Caco-2 (cell line): ENCODE data around the gene AFF1. TPM values are rescaled to one million over a fixed set of nuclear protein-coding genes. Genes with fewer than 3 reads are reported as not detected.
"Not testable (repeated sequence)": the region's sequence is repeated elsewhere in the genome, so short reads cannot be mapped to it uniquely, and the experiment has no call there.

ENCODE experiments used
- BruUV-seq: library from RNA; stranded (reverse); fragments of 400-500 nt; replicated peaks from 2 replicates; lab custom pipeline; 2021; lab: Mats Ljungman, UMichigan
- CTCF ChIA-PET: fragments of 300-600 bp; sonication (Branson Sonifier 250); formaldehyde crosslinking; loops from one replicate; lab custom pipeline; 2022; ENCODE audit warnings: antibody characterized with exemption; lab: Charles Lee
- POLR2A ChIA-PET: fragments of 300-600 bp; sonication (Branson Sonifier 250); formaldehyde crosslinking; loops from one replicate; lab custom pipeline; 2022; ENCODE audit warnings: antibody characterized with exemption; lab: Charles Lee
- DNase-seq, 2 experiments: peaks; one replicate each; pipeline versions ENCODE4 v3.0.0 to v3.0.0-alpha.2; 2020 to 2022
- H3K27me3 ChIP-seq: replicated peaks from 2 replicates; pipeline ENCODE4 v1.6.0; 2011; ENCODE audit warnings: low read length; ENCODE audit not compliant: control insufficient read depth, insufficient read depth
- H3K36me3 ChIP-seq: 2 replicates; pipeline ENCODE4 v1.5.1; 2011; ENCODE audit warnings: low read length; ENCODE audit not compliant: control insufficient read depth, insufficient read depth
- H3K4me1 ChIP-seq: fragments of 250-450 bp; sonication (Bioruptor Pico); 2 replicates; pipeline ENCODE4 v1.5.1; 2020; ENCODE audit warnings: mild to moderate bottlenecking
- H3K4me3 ChIP-seq: 2 replicates; pipeline ENCODE4 v1.5.1; 2011; ENCODE audit warnings: low read depth, mild to moderate bottlenecking, control low read depth, low read length
- H3K9me3 ChIP-seq: fragments of 250-450 bp; sonication (Bioruptor Pico); 2 replicates; pipeline ENCODE4 v1.5.1; 2020; ENCODE audit warnings: mild to moderate bottlenecking, moderate library complexity
- H3K27ac Mint-ChIP-seq: one replicate; pipeline ENCODE4 v1.8.0; 2022; ENCODE audit warnings: mixed read lengths; ENCODE audit not compliant: unreplicated experiment
- H3K27me3 Mint-ChIP-seq: one replicate; pipeline ENCODE4 v1.8.0; 2022; ENCODE audit warnings: mixed read lengths; ENCODE audit not compliant: insufficient read depth, unreplicated experiment
- H3K36me3 Mint-ChIP-seq: one replicate; pipeline ENCODE4 v1.8.0; 2022; ENCODE audit warnings: mild to moderate bottlenecking, mixed read lengths; ENCODE audit not compliant: insufficient read depth, unreplicated experiment
- H3K4me1 Mint-ChIP-seq: one replicate; pipeline ENCODE4 v1.8.0; 2022; ENCODE audit warnings: low read depth, mixed read lengths; ENCODE audit not compliant: unreplicated experiment
- H3K4me3 Mint-ChIP-seq: one replicate; pipeline ENCODE4 v1.8.0; 2022; ENCODE audit warnings: mild to moderate bottlenecking, moderate library complexity, mixed read lengths; ENCODE audit not compliant: unreplicated experiment
- H3K9me3 Mint-ChIP-seq: one replicate; pipeline ENCODE4 v1.8.0; 2022; ENCODE audit warnings: mixed read lengths; ENCODE audit not compliant: unreplicated experiment
- intact Hi-C: fragments of 100-400 bp; cut with micrococcal nuclease; formaldehyde crosslinking; loops from one replicate; pipeline ENCODE4 v1.10.0; 2022; ENCODE audit not compliant: unreplicated experiment
- total RNA-seq: library from RNA; stranded (reverse); gene quantifications from 2 replicates; pipeline ENCODE4 v1.2.3, GENCODE V29; 2022
- TF ChIP-seq, protein P1 (sequence below), 2 experiments: fragments of 200-600 bp in 1 of 2; IDR thresholded peaks; 1 replicate in 1 of 2; 2 replicates in 1 of 2; pipeline versions ENCODE4 v1.5.1 to v1.8.0; 2011 to 2022; ENCODE audit warnings: antibody characterized with exemption in 1 of 2, control low read depth in 1 of 2, inconsistent platforms in 1 of 2, low read depth in 1 of 2, low read length in 1 of 2, mild to moderate bottlenecking in 1 of 2, moderate library complexity in 1 of 2; ENCODE audit not compliant: insufficient read depth in 1 of 2, severe bottlenecking in 1 of 2, unreplicated experiment in 1 of 2

The AFF1 gene
- total RNA-seq, 1 experiment from 2014 or later = 48.3 TPM

DNA sequence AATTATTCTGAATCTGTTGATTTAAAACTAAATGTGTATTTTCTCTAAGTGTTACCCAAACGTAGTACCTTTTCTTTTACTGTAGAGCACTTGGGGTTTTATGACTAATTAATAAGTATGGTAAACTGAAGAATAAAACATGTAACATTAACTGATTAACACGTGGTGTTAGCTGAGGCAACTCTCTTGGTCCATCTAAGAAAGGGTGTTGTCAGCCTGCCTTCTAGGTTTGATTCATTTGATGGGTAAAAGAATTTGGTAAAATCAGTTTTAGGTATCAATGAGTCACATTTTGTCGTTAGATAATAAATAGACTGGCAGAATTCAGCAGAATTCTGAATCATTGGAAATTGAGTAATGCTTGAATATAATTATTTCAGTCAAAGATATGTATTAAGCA, 99.7 kb downstream of the AFF1 start:
- Mint-ChIP-seq H3K27me3 (no peaks in the 10 kb centered on the region), H3K36me3 (no peaks in the 10 kb centered on the region), H3K27ac (no peak overlapping the region), H3K4me1 (no peaks in the 10 kb centered on the region), H3K4me3 (no peak overlapping the region), H3K9me3 (no peaks in the 10 kb centered on the region)
- H3K9me3 ChIP-seq = no peaks in the 10 kb centered on the region
- TF ChIP-seq, protein P1, sequence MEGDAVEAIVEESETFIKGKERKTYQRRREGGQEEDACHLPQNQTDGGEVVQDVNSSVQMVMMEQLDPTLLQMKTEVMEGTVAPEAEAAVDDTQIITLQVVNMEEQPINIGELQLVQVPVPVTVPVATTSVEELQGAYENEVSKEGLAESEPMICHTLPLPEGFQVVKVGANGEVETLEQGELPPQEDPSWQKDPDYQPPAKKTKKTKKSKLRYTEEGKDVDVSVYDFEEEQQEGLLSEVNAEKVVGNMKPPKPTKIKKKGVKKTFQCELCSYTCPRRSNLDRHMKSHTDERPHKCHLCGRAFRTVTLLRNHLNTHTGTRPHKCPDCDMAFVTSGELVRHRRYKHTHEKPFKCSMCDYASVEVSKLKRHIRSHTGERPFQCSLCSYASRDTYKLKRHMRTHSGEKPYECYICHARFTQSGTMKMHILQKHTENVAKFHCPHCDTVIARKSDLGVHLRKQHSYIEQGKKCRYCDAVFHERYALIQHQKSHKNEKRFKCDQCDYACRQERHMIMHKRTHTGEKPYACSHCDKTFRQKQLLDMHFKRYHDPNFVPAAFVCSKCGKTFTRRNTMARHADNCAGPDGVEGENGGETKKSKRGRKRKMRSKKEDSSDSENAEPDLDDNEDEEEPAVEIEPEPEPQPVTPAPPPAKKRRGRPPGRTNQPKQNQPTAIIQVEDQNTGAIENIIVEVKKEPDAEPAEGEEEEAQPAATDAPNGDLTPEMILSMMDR (IDR thresholded peaks at IDR 0.05; ENCODE audit: insufficient read depth in 1 of 2, low read depth in 1 of 2, low read length in 1 of 2, severe bottlenecking in 1 of 2, unreplicated experiment in 1 of 2) = no peak
- CTCF ChIA-PET = no interaction called here
- no peak for DNase-seq
- no peaks in the 10 kb centered on the region for H3K27me3 ChIP-seq
- no peaks in the 10 kb centered on the region for H3K36me3 ChIP-seq
- POLR2A ChIA-PET = no interaction called here
- no TSS peak for BruUV-seq
- intact Hi-C loops = no loop called here
- peaks cover 15% of the 10 kb centered on the region for H3K4me1 ChIP-seq
- H3K4me3 ChIP-seq = no peak overlapping the region

DNA sequence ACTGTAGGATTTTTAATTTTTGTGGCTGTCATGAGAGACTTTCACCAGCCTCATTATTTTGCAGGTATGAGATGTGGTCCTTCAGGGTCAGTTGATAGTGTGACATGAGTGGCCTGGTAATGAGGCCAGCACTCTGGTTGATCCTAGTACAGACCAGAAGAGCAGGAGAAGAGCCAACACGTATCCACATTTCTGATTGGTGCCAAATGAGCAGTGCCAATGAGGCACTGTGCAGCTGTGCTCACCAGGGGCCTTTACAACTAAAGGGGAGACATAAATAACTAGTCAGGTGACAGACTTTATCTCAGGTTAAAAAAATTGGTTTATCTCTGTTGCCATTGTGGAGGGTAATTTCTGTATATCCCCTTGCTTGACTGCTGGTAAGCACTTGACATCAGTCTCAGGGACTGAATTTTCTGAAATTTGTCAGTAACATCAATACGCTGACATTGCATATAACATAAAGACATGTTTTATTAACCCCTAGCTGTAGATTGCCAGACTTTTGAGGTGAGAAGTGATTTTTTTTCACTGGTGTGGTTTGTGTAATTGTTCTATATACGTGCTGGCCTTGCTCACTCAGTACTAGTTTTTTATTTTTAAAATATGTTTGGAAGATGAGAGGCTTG, 101.2 kb downstream of the AFF1 start:
- POLR2A ChIA-PET = no interaction called here
- peak overlapping the region; percentile 39 for H3K27ac Mint-ChIP-seq
- no peak overlapping the region for H3K4me3 Mint-ChIP-seq

DNA sequence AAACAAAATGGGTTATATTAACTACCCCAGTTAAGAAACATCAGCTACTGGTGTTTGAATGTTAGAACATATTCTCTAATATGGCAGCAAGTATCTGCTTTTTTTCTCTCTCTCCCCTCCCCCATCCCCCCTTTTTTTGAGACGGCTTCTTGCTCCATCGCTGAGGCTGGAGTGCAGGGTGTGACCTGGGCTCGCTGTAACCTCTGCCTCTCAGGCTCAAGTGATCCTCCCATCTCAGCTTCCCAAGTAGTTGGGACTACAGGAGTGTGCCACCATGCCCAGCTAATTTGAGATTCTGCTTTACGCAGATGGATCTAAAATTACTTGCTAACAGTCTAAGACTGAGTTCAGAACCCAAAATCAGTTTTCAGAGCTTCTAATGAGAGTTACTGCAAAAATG, 101.9 kb downstream of the AFF1 start:
- intact Hi-C loops = no loop called here
- H3K4me3 ChIP-seq = no peak overlapping the region
- H3K4me1 ChIP-seq = peaks cover 12% of the 10 kb centered on the region
- ChIA-PET POLR2A (no interaction called here), CTCF (no interaction called here)
- H3K36me3 ChIP-seq = no peaks in the 10 kb centered on the region
- no TSS peak for BruUV-seq
- H3K27me3 ChIP-seq = no peaks in the 10 kb centered on the region
- no peak overlapping the region for H3K4me3 Mint-ChIP-seq
- H3K27ac Mint-ChIP-seq = no peak overlapping the region
- H3K9me3 Mint-ChIP-seq = no peaks in the 10 kb centered on the region
- TF ChIP-seq, protein P1 (IDR thresholded peaks at IDR 0.05; ENCODE audit: insufficient read depth in 1 of 2, low read depth in 1 of 2, low read length in 1 of 2, severe bottlenecking in 1 of 2, unreplicated experiment in 1 of 2) = no peak
- H3K36me3 Mint-ChIP-seq = no peaks in the 10 kb centered on the region
- no peaks in the 10 kb centered on the region for H3K9me3 ChIP-seq
- H3K4me1 Mint-ChIP-seq = no peaks in the 10 kb centered on the region
- H3K27me3 Mint-ChIP-seq = no peaks in the 10 kb centered on the region
- DNase-seq = no peak

More for the DNA sequence above, 101.2 kb downstream of the AFF1 start:
- CTCF ChIA-PET = no interaction called here
- no peak for DNase-seq
- no peaks in the 10 kb centered on the region for H3K36me3 Mint-ChIP-seq
- intact Hi-C loops = no loop called here
- BruUV-seq = no TSS peak
- H3K27me3 Mint-ChIP-seq = no peaks in the 10 kb centered on the region
- H3K36me3 ChIP-seq = no peaks in the 10 kb centered on the region
- H3K27me3 ChIP-seq = no peaks in the 10 kb centered on the region
- H3K4me1 Mint-ChIP-seq = no peaks in the 10 kb centered on the region
- TF ChIP-seq, protein P1 (IDR thresholded peaks at IDR 0.05; ENCODE audit: insufficient read depth in 1 of 2, low read depth in 1 of 2, low read length in 1 of 2, severe bottlenecking in 1 of 2, unreplicated experiment in 1 of 2) = no peak
- H3K4me1 ChIP-seq = peaks cover 12% of the 10 kb centered on the region
- no peak overlapping the region for H3K4me3 ChIP-seq
- no peaks in the 10 kb centered on the region for H3K9me3 ChIP-seq
- H3K9me3 Mint-ChIP-seq = no peaks in the 10 kb centered on the region

DNA sequence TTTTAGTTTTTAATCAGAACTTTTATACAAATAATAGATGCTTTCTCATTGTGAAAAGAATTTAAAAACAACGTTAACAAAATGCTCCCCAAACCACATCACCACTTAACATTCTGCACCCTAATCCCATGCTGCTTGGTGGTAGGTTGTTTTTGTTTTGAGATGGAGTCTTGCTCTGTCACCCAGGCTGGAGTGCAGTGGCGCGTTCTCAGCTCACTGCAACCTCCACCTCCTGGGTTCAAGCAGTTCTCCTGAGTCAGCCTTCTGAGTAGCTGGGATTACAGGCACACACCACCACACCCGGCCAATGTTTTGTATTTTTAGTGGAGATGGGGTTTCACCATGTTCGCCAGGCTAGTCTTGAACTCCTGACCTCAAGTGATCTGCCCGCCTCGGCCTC, 102.4 kb downstream of the AFF1 start:
- CTCF ChIA-PET, H3K27me3 ChIP-seq, H3K4me1 ChIP-seq, H3K36me3 Mint-ChIP-seq, H3K4me3 ChIP-seq, H3K4me3 Mint-ChIP-seq, POLR2A ChIA-PET, H3K36me3 ChIP-seq, BruUV-seq, H3K9me3 ChIP-seq, intact Hi-C loops, H3K4me1 Mint-ChIP-seq, H3K27ac Mint-ChIP-seq, H3K9me3 Mint-ChIP-seq, DNase-seq, H3K27me3 Mint-ChIP-seq: not testable (repeated sequence)
